OCI-LY1 (cell line): ENCODE results near the gene MTAP.

ENCODE experiments used
- H2AFZ ChIP-seq: fragments of 200-600 bp; sonication (generic), shearing (Covaris generic); 2 replicates; pipeline ENCODE4 v1.6.0; 2014; ENCODE audit warnings: antibody characterized with exemption, mild to moderate bottlenecking, low read length
- H3F3A ChIP-seq: fragments of 200-600 bp; sonication (generic), shearing (Covaris generic); 2 replicates; pipeline ENCODE4 v1.6.0; 2014; ENCODE audit warnings: mild to moderate bottlenecking, antibody characterized with exemption, low read length, moderate library complexity; ENCODE audit not compliant: insufficient read depth
- H3K27ac ChIP-seq: fragments of 200-600 bp; sonication (generic); 2 replicates; pipeline ENCODE4 v1.5.1; 2014; ENCODE audit warnings: low read length, mixed run types, mild to moderate bottlenecking, low read depth; ENCODE audit not compliant: poor library complexity, severe bottlenecking
- H3K27me3 ChIP-seq: fragments of 200-600 bp; sonication (generic); 2 replicates; pipeline ENCODE4 v1.6.0; 2014; ENCODE audit warnings: antibody characterized with exemption, mild to moderate bottlenecking, low read length, moderate library complexity; ENCODE audit not compliant: insufficient read depth
- H3K36me3 ChIP-seq: fragments of 200-600 bp; sonication (generic); 2 replicates; pipeline ENCODE4 v1.6.1; 2014; ENCODE audit warnings: mild to moderate bottlenecking, antibody characterized with exemption, low read length, moderate library complexity, mixed read lengths; ENCODE audit not compliant: insufficient read depth
- H3K4me1 ChIP-seq: fragments of 200-600 bp; sonication (generic); 2 replicates; pipeline ENCODE4 v1.5.1; 2014; ENCODE audit warnings: mild to moderate bottlenecking, low read length, moderate library complexity; ENCODE audit not compliant: insufficient read depth, severe bottlenecking
- H3K4me2 ChIP-seq: fragments of 200-600 bp; sonication (generic), shearing (Covaris generic); 2 replicates; pipeline ENCODE4 v1.6.1; 2014; ENCODE audit warnings: low read length
- H3K4me3 ChIP-seq: fragments of 200-600 bp; sonication (generic); 2 replicates; pipeline ENCODE4 v1.5.1; 2014; ENCODE audit warnings: low read length, low read depth, mild to moderate bottlenecking, mixed read lengths; ENCODE audit not compliant: poor library complexity, severe bottlenecking
- H3K79me2 ChIP-seq: fragments of 200-600 bp; shearing (Covaris generic); 2 replicates; pipeline ENCODE4 v1.6.1; 2016; ENCODE audit warnings: mixed run types, low read length, mixed read lengths; ENCODE audit not compliant: insufficient read depth
- H3K9ac ChIP-seq: fragments of 200-600 bp; sonication (generic), shearing (Covaris generic); 2 replicates; pipeline ENCODE4 v1.6.1; 2014; ENCODE audit warnings: mild to moderate bottlenecking, low read length, mixed read lengths
- H3K9me2 ChIP-seq: fragments of 200-600 bp; sonication (generic), shearing (Covaris generic); 2 replicates; pipeline ENCODE4 v1.6.1; 2014; ENCODE audit warnings: low read depth, mild to moderate bottlenecking, low read length, mixed read lengths
- H3K9me3 ChIP-seq: fragments of 200-600 bp; shearing (Covaris generic); 2 replicates; pipeline ENCODE4 v1.6.1; 2014; ENCODE audit warnings: low read length, mixed read lengths
- H4K20me1 ChIP-seq: fragments of 200-600 bp; sonication (generic), shearing (Covaris generic); 2 replicates; pipeline ENCODE4 v1.6.0; 2016; ENCODE audit warnings: mild to moderate bottlenecking, low read length; ENCODE audit not compliant: insufficient read depth
- EZH2 ChIP-seq: fragments of 200-600 bp; sonication (generic), shearing (Covaris generic); IDR thresholded peaks from 2 replicates; pipeline ENCODE4 v1.8.0; 2017; ENCODE audit warnings: borderline replicate concordance, mixed run types, mild to moderate bottlenecking, antibody characterized with exemption, low read length, moderate library complexity, mixed read lengths
- TF ChIP-seq, protein P1 (sequence below): fragments of 200-600 bp; sonication (generic), shearing (Covaris generic); IDR thresholded peaks from 2 replicates; pipeline ENCODE4 v1.5.1; 2017; ENCODE audit warnings: mild to moderate bottlenecking, antibody characterized with exemption, low read length, moderate library complexity, mixed read lengths

MTAP gene

DNA sequence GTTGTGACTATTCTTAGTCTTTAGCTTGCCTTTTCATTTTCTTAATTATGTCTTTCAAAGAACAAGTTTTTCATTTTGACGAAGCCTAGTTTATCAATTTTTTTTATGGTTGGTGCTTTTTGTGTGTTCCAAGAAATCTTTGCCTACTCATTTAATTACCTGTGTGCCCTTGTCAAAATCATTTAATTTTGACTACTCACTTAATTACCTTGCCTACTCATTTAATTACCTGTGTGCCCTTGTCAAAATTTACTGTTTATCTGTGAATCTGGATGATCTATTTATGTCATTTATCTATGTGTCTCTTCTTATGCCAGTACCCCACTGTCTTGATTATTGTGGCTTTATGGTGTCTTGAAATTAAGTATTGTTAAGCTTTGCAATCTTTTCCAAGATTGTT, 63.9 kb downstream of the MTAP start:
- H3K79me2 ChIP-seq: no peaks in the 10 kb centered on the region
- H3K4me2 ChIP-seq: no peak overlapping the region
- H3K4me1 ChIP-seq: no peaks in the 10 kb centered on the region
- H3K27ac ChIP-seq: no peak overlapping the region
- H3K9me3 ChIP-seq: no peaks in the 10 kb centered on the region
- TF ChIP-seq, protein P1, sequence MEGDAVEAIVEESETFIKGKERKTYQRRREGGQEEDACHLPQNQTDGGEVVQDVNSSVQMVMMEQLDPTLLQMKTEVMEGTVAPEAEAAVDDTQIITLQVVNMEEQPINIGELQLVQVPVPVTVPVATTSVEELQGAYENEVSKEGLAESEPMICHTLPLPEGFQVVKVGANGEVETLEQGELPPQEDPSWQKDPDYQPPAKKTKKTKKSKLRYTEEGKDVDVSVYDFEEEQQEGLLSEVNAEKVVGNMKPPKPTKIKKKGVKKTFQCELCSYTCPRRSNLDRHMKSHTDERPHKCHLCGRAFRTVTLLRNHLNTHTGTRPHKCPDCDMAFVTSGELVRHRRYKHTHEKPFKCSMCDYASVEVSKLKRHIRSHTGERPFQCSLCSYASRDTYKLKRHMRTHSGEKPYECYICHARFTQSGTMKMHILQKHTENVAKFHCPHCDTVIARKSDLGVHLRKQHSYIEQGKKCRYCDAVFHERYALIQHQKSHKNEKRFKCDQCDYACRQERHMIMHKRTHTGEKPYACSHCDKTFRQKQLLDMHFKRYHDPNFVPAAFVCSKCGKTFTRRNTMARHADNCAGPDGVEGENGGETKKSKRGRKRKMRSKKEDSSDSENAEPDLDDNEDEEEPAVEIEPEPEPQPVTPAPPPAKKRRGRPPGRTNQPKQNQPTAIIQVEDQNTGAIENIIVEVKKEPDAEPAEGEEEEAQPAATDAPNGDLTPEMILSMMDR: no peak
- no peak for TF ChIP-seq EZH2
- H3K9ac ChIP-seq: no peak overlapping the region
- no peaks in the 10 kb centered on the region for H4K20me1 ChIP-seq
- no peak overlapping the region for H2AFZ ChIP-seq
- H3K36me3 ChIP-seq: peaks cover 83% of the 10 kb centered on the region
- no peaks in the 10 kb centered on the region for H3F3A ChIP-seq
- no peak overlapping the region for H3K4me3 ChIP-seq
- H3K27me3 ChIP-seq: no peaks in the 10 kb centered on the region
- no peaks in the 10 kb centered on the region for H3K9me2 ChIP-seq

DNA sequence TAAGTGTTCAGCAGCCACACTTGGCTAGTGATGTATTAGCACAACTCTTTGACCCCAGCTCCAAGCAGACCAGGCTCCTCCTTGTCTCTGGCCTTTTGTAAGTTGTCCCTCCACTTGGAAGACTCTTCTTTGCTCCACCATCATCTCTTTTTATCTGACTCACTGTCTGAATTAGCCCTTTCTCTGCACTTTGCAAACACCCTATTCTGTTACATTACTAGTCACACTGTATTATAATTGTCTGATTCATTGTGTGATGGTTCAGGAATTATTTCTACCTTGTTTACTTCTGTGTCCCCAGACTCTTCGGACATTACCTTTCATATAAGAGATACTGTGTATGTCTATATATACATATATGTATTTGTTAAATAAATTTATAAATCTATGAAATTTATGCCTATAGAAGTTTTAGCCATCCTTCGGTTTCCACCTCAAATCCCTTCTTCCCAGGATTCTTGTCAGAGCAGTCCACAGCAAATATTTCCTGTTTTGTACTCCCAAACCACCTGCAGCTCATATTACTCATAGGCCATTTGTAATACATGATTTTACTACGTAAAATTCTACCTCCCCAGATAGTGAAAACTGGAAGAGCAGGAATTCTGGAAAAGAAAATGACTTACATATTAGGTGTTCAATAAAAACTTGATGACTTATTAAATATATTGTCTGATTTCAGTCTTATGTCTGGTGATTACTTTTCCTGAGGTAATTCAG, 69.0 kb downstream of the MTAP start:
- no peaks in the 10 kb centered on the region for H3F3A ChIP-seq
- no peak overlapping the region for H3K27ac ChIP-seq
- H3K79me2 ChIP-seq: no peaks in the 10 kb centered on the region
- no peak overlapping the region for H2AFZ ChIP-seq
- H3K4me2 ChIP-seq: no peak overlapping the region
- no peaks in the 10 kb centered on the region for H3K9me2 ChIP-seq
- no peaks in the 10 kb centered on the region for H3K27me3 ChIP-seq
- no peak overlapping the region for H3K4me3 ChIP-seq
- no peaks in the 10 kb centered on the region for H3K9me3 ChIP-seq
- H3K4me1 ChIP-seq: no peaks in the 10 kb centered on the region
- no peak overlapping the region for H3K9ac ChIP-seq
- H3K36me3 ChIP-seq: peaks cover 51% of the 10 kb centered on the region
- no peaks in the 10 kb centered on the region for H4K20me1 ChIP-seq
- TF ChIP-seq, protein P1: no peak
- TF ChIP-seq EZH2: no peak

DNA sequence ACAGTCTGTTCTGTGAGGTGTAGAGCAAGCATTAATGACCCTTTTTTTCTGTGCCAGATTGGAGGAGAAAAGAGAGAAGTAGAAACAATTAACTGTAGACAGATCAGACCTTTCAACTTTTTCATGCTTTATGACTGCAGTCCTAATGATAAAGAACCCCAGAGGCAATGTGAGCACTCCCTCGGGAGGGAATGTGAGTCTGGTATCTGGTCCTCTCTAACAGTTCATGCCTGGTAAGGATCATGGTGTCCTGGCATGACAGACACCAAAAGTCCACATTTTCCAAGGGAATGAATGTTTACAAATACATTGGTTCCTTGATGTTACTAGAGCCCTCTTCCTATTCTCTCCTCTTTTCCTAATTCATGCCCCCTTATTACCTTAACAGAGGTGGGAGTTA, 70.3 kb downstream of the MTAP start:
- no peak overlapping the region for H3K4me2 ChIP-seq
- no peak overlapping the region for H3K27ac ChIP-seq
- no peak overlapping the region for H3K4me3 ChIP-seq
- H3F3A ChIP-seq: no peaks in the 10 kb centered on the region
- H3K9me3 ChIP-seq: peaks cover 5% of the 10 kb centered on the region; the same call in 1 of the 2 replicates
- H3K36me3 ChIP-seq: peaks cover 54% of the 10 kb centered on the region
- H3K27me3 ChIP-seq: no peaks in the 10 kb centered on the region
- H3K79me2 ChIP-seq: no peaks in the 10 kb centered on the region
- H3K9ac ChIP-seq: no peak overlapping the region
- TF ChIP-seq, protein P1: no peak
- TF ChIP-seq EZH2: no peak
- H4K20me1 ChIP-seq: no peaks in the 10 kb centered on the region
- H3K4me1 ChIP-seq: no peaks in the 10 kb centered on the region
- no peak overlapping the region for H2AFZ ChIP-seq
- no peaks in the 10 kb centered on the region for H3K9me2 ChIP-seq
